HCT116 (cell line): ENCODE measurements around the gene CTNNA1. TPM values are rescaled to one million over a fixed set of nuclear protein-coding genes. Genes with fewer than 3 reads are reported as not detected.

Source experiments
- ATAC-seq: fragments of 200-7000 bp; cut with Tn5 transposase; 2 replicates; pipeline ENCODE4 v1.9.1; 2020; ENCODE audit warnings: mild to moderate bottlenecking, moderate library complexity
- BruUV-seq: library from RNA; stranded (reverse); fragments of 400-500 nt; replicated peaks from 2 replicates; lab custom pipeline; 2021; lab: Mats Ljungman, UMichigan
- CTCF ChIA-PET: fragments of 300-600 bp; sonication (Branson Sonifier 250); formaldehyde crosslinking; loops from one replicate; lab custom pipeline; 2021; ENCODE audit warnings: antibody characterized with exemption; lab: Charles Lee
- POLR2A ChIA-PET: fragments of 300-600, 350-600 bp; sonication (Branson Sonifier 250); formaldehyde crosslinking; loops from one replicate; lab custom pipeline; 2021; ENCODE audit warnings: antibody characterized with exemption; lab: Charles Lee
- RAD21 ChIA-PET, 2 experiments: fragments of 300-600 bp; sonication (Branson Sonifier 250); formaldehyde crosslinking; loops; one replicate each; lab custom pipeline; 2023; ENCODE audit warnings: low total read pairs in 2 of 2; ENCODE audit not compliant: uncharacterized antibody in 2 of 2, unreplicated experiment in 2 of 2, low non-redundant PET in 1 of 2; lab: Charles Lee
- DNase-seq: peaks from one replicate; pipeline ENCODE4 v3.0.0-alpha.2; 2010; ENCODE audit warnings: low read depth, low spot score
- H2AFZ ChIP-seq: fragments of 200-600 bp; shearing (Covaris generic), sonication (generic); 2 replicates; pipeline ENCODE4 v1.6.1; 2017; ENCODE audit warnings: low read depth, mixed run types, mixed read lengths, antibody characterized with exemption, low read length; ENCODE audit not compliant: poor library complexity, severe bottlenecking
- H3K27ac ChIP-seq: 2 replicates; pipeline ENCODE4 v1.5.1; 2012; ENCODE audit warnings: low read depth, low read length
- H3K27me3 ChIP-seq: fragments of 200-600 bp; sonication (generic); 2 replicates; pipeline ENCODE4 v1.6.1; 2016; ENCODE audit warnings: mixed run types, low read length, mixed read lengths; ENCODE audit not compliant: insufficient read depth
- H3K36me3 ChIP-seq, 2 experiments: fragments of 200-500 bp in 1 of 2; fragments of 200-600 bp in 1 of 2; sonication (Bioruptor generic) in 1 of 2; sonication (generic) in 1 of 2; 2 replicates each; pipeline versions ENCODE4 v1.5.1 to v1.6.1; 2014 to 2016; ENCODE audit warnings: low read length in 2 of 2, inconsistent platforms in 1 of 2, mixed read lengths in 1 of 2, mixed run types in 1 of 2; ENCODE audit not compliant: insufficient read depth in 2 of 2, control insufficient read depth in 1 of 2
- H3K4me1 ChIP-seq, 2 experiments: fragments of 200-600 bp in 1 of 2; sonication (generic) in 1 of 2; 2 replicates each; pipeline versions ENCODE4 v1.5.1 to v1.6.1; 2012 to 2017; ENCODE audit warnings: low read length in 2 of 2, inconsistent platforms in 1 of 2, mild to moderate bottlenecking in 1 of 2, mixed read lengths in 1 of 2, mixed run types in 1 of 2, moderate library complexity in 1 of 2; ENCODE audit not compliant: insufficient read depth in 2 of 2, control insufficient read depth in 1 of 2
- H3K4me2 ChIP-seq: fragments of 200-600 bp; sonication (generic); 2 replicates; pipeline ENCODE4 v1.6.1; 2017; ENCODE audit warnings: mixed run types, low read length, mixed read lengths
- H3K4me3 ChIP-seq, 2 experiments: fragments of 200-600 bp in 1 of 2; sonication (generic) in 1 of 2; replicated peaks in 1 of 2; 2 replicates each; pipeline ENCODE4 v1.5.1; 2011 to 2016; ENCODE audit warnings: low read length in 2 of 2, control low read depth in 1 of 2, low read depth in 1 of 2, mild to moderate bottlenecking in 1 of 2, mixed read lengths in 1 of 2, mixed run types in 1 of 2
- H3K79me2 ChIP-seq: fragments of 200-600 bp; sonication (generic); 2 replicates; pipeline ENCODE4 v1.6.1; 2017; ENCODE audit warnings: mild to moderate bottlenecking, mixed run types, low read length, moderate library complexity, mixed read lengths; ENCODE audit not compliant: insufficient read depth
- H3K9ac ChIP-seq: fragments of 200-600 bp; sonication (generic); 2 replicates; pipeline ENCODE4 v1.6.1; 2016; ENCODE audit warnings: low read length, mixed read lengths
- H3K9me2 ChIP-seq: fragments of 200-600 bp; sonication (generic), shearing (Covaris generic); 2 replicates; pipeline ENCODE4 v1.6.1; 2017; ENCODE audit warnings: mixed run types, mild to moderate bottlenecking, moderate library complexity; ENCODE audit not compliant: insufficient read depth
- H3K9me3 ChIP-seq, 2 experiments: fragments of 200-500 bp in 1 of 2; fragments of 200-600 bp in 1 of 2; sonication (Bioruptor generic) in 1 of 2; sonication (generic) in 1 of 2; 2 replicates each; pipeline ENCODE4 v1.6.1; 2014 to 2017; ENCODE audit warnings: low read length in 2 of 2, mixed read lengths in 2 of 2, inconsistent platforms in 1 of 2, low read depth in 1 of 2, mild to moderate bottlenecking in 1 of 2, mixed run types in 1 of 2, moderate library complexity in 1 of 2; ENCODE audit not compliant: control insufficient read depth in 1 of 2, insufficient read depth in 1 of 2
- H4K20me1 ChIP-seq: fragments of 200-600 bp; sonication (generic), shearing (Covaris generic); 2 replicates; pipeline ENCODE4 v1.6.1; 2017; ENCODE audit warnings: mixed run types, mild to moderate bottlenecking, moderate library complexity; ENCODE audit not compliant: insufficient read depth
- ATF3 ChIP-seq: IDR thresholded peaks from 2 replicates; pipeline ENCODE4 v1.6.1; 2012
- CBX3 ChIP-seq: IDR thresholded peaks from 2 replicates; pipeline ENCODE4 v1.6.1; 2012; ENCODE audit warnings: low read depth
- CEBPB ChIP-seq: IDR thresholded peaks from 2 replicates; pipeline ENCODE4 v1.6.1; 2012; ENCODE audit warnings: low read depth
- CTCF ChIP-seq, 3 experiments: fragments of 200-600 bp in 1 of 3; sonication (generic) in 1 of 3; IDR thresholded peaks in 2 of 3; conservative IDR thresholded peaks in 1 of 3; 2 replicates each; pipeline ENCODE4 v1.5.1; 2012 to 2017; ENCODE audit warnings: low read depth in 2 of 3, low read length in 2 of 3, antibody characterized with exemption in 1 of 3, borderline replicate concordance in 1 of 3, control low read depth in 1 of 3, mild to moderate bottlenecking in 1 of 3, mixed read lengths in 1 of 3, mixed run types in 1 of 3, moderate library complexity in 1 of 3; ENCODE audit not compliant: insufficient read depth in 1 of 3
- EGR1 ChIP-seq: IDR thresholded peaks from 2 replicates; pipeline ENCODE4 v1.6.1; 2012; ENCODE audit warnings: low read depth
- ELF1 ChIP-seq: IDR thresholded peaks from 2 replicates; pipeline ENCODE4 v1.6.1; 2012; ENCODE audit warnings: low read depth, borderline replicate concordance
- EZH2 ChIP-seq: fragments of 200-600 bp; sonication (generic); IDR thresholded peaks from 2 replicates; pipeline ENCODE4 v1.6.1; 2017; ENCODE audit warnings: antibody characterized with exemption, mixed run types
- EZH2phosphoT487 ChIP-seq: fragments of 200-600 bp; IDR thresholded peaks from 2 replicates; pipeline ENCODE4 v1.6.1; 2018; ENCODE audit warnings: antibody characterized with exemption, borderline replicate concordance
- FOSL1 ChIP-seq: IDR thresholded peaks from 2 replicates; pipeline ENCODE4 v1.6.1; 2012; ENCODE audit warnings: low read depth
- JUND ChIP-seq: IDR thresholded peaks from 2 replicates; pipeline ENCODE4 v1.6.1; 2012
- POLR2A ChIP-seq: IDR thresholded peaks from 2 replicates; pipeline ENCODE4 v1.7.0; 2011; ENCODE audit warnings: borderline replicate concordance; ENCODE audit not compliant: insufficient read depth, insufficient read length; ENCODE audit errors: extremely low read depth
- POLR2AphosphoS5 ChIP-seq: IDR thresholded peaks from 2 replicates; pipeline ENCODE4 v1.6.1; 2011; ENCODE audit warnings: mild to moderate bottlenecking, low read depth, low read length, moderate library complexity
- RAD21 ChIP-seq: IDR thresholded peaks from 2 replicates; pipeline ENCODE4 v1.6.1; 2012; ENCODE audit warnings: low read depth, mild to moderate bottlenecking
- REST ChIP-seq: IDR thresholded peaks from 2 replicates; pipeline ENCODE4 v1.6.1; 2012; ENCODE audit warnings: low read depth
- SIN3A ChIP-seq: IDR thresholded peaks from 2 replicates; pipeline ENCODE4 v1.6.1; 2012; ENCODE audit warnings: low read depth
- SP1 ChIP-seq: IDR thresholded peaks from 2 replicates; pipeline ENCODE4 v1.6.1; 2012; ENCODE audit warnings: low read depth
- SRF ChIP-seq: IDR thresholded peaks from 2 replicates; pipeline ENCODE4 v1.6.1; 2012; ENCODE audit warnings: low read depth
- YY1 ChIP-seq: IDR thresholded peaks from 2 replicates; pipeline ENCODE4 v1.6.1; 2011; ENCODE audit warnings: low read length, low read depth, moderate library complexity, mild to moderate bottlenecking; ENCODE audit not compliant: insufficient replicate concordance; ENCODE audit errors: extremely low read depth
- ZBTB33 ChIP-seq: IDR thresholded peaks from 2 replicates; pipeline ENCODE4 v1.6.1; 2011; ENCODE audit warnings: mild to moderate bottlenecking, low read length, moderate library complexity; ENCODE audit not compliant: insufficient replicate concordance; ENCODE audit errors: extremely low read depth
- ZNF274 ChIP-seq: fragments of 200-500 bp; sonication (Bioruptor generic); IDR thresholded peaks from 2 replicates; pipeline ENCODE4 v1.6.1; 2014; ENCODE audit warnings: mild to moderate bottlenecking, low read depth, low read length, inconsistent platforms
- intact Hi-C: fragments of 100-400 bp; cut with micrococcal nuclease; formaldehyde crosslinking; loops from 2 replicates; pipeline ENCODE4 v1.10.0; 2022
- total RNA-seq: library from RNA; stranded (reverse); gene quantifications from one replicate; pipeline ENCODE4 v1.2.1, GENCODE V29; 2021; ENCODE audit not compliant: unreplicated experiment

Gene CTNNA1
- total RNA-seq, 1 experiment from 2014 or later, result 313 TPM

GRCh38 chr5:138713247-138713646 is 40.0 kb upstream of the CTNNA1 start (continued):
- TF ChIP-seq YY1, result no peak

GRCh38 chr5:138714694-138715093 is 38.5 kb upstream of the CTNNA1 start:
- Histone ChIP-seq H3K9ac (no peak overlapping the region), H3K9me3 (no peaks in the 10 kb centered on the region), H3K27me3 (no peaks in the 10 kb centered on the region), H2AFZ (no peak overlapping the region), H3K4me1 (peaks cover 12 to 23% of the 10 kb centered on the region in 2 experiments), H3K36me3 (no peaks in the 10 kb centered on the region), H3K79me2 (no peaks in the 10 kb centered on the region), H3K4me3 (no peak overlapping the region), H3K27ac (no peak overlapping the region), H4K20me1 (no peaks in the 10 kb centered on the region), H3K4me2 (no peak overlapping the region), H3K9me2 (no peaks in the 10 kb centered on the region)
- no TSS peak for BruUV-seq
- ATAC-seq, result no peak
- ChIA-PET RAD21 (no interaction called here), POLR2A (interaction anchor here (1.3 kb wide), 1 partner anchor 10 kb away, joined by 4 read pairs; no protein-coding TSS in a partner anchor), CTCF (interaction anchor here (1.8 kb wide), 1 partner anchor 11 kb away, joined by 5 read pairs; no protein-coding TSS in a partner anchor)
- intact Hi-C loops, result no loop called here
- TF ChIP-seq REST, result no peak
- TF ChIP-seq ELF1, result no peak
- TF ChIP-seq CBX3, result no peak
- TF ChIP-seq YY1, result no peak
- no peak for TF ChIP-seq CEBPB
- TF ChIP-seq SRF, result no peak
- TF ChIP-seq RAD21, result no peak
- TF ChIP-seq JUND, result no peak
- TF ChIP-seq ATF3, result no peak
- TF ChIP-seq ZNF274, result no peak
- TF ChIP-seq POLR2A, result no peak
- no peak for TF ChIP-seq EZH2
- TF ChIP-seq SIN3A, result no peak
- TF ChIP-seq CTCF (IDR thresholded peaks at IDR 0.05 in 2 of 3, conservative IDR thresholded peaks at IDR 0.05 in 1 of 3; ENCODE audit: borderline replicate concordance in 1 of 3, insufficient read depth in 1 of 3, low read depth in 2 of 3, low read length in 2 of 3), result no peak
- no peak for TF ChIP-seq EZH2phosphoT487
- TF ChIP-seq EGR1, result no peak
- no peak for TF ChIP-seq FOSL1
- no peak for TF ChIP-seq POLR2AphosphoS5
- TF ChIP-seq ZBTB33, result no peak
- TF ChIP-seq SP1, result no peak
- DNase-seq, result no peak
